GM12801 (cell line): ENCODE results near the gene PLEKHA3.

Experiments used
- CTCF ChIP-seq: IDR thresholded peaks from one replicate; pipeline ENCODE4 v1.5.1; 2011; ENCODE audit warnings: control low read depth; ENCODE audit not compliant: insufficient read length; ENCODE audit errors: extremely low read depth

Gene PLEKHA3

GRCh38 chr2:178499640-178500039 is 19.4 kb downstream of the PLEKHA3 start:
- no peak for TF ChIP-seq CTCF

- no peak for TF ChIP-seq CTCF
Observed at GRCh38 chr2:178502751-178503150, 22.5 kb downstream of the PLEKHA3 start.

- TF ChIP-seq CTCF: no peak
Observed at GRCh38 chr2:178506101-178506500, 25.8 kb downstream of the PLEKHA3 start.

GRCh38 chr2:178506524-178506923 is 26.3 kb downstream of the PLEKHA3 start:
- TF ChIP-seq CTCF: no peak

- no peak for TF ChIP-seq CTCF
Observed at GRCh38 chr2:178506949-178507348, 26.7 kb downstream of the PLEKHA3 start.

- no peak for TF ChIP-seq CTCF
Observed at GRCh38 chr2:178508646-178509045, 28.4 kb downstream of the PLEKHA3 start.

GRCh38 chr2:178510384-178510783 is 30.1 kb downstream of the PLEKHA3 start:
- TF ChIP-seq CTCF: no peak

- no peak for TF ChIP-seq CTCF
Observed at GRCh38 chr2:178512484-178512883, 32.2 kb downstream of the PLEKHA3 start.
